Islet of Langerhans (tissue), 1 donor: ENCODE data around the gene ZFP64.
A peak's percentile ranks its signal among the peaks of the same experiment; 100 is the strongest.
"Not testable (repeated sequence)": the region's sequence is repeated elsewhere in the genome, so short reads cannot be mapped to it uniquely, and the experiment has no call there.

ENCODE experiments used
- FAIRE-seq: peaks from one replicate; lab custom pipeline; 2011; peaks lifted over from hg19 to GRCh38; lab: Jason Lieb, UNC

The ZFP64 gene

GRCh38 chr20:52154575-52154974, 37.0 kb downstream of the ZFP64 start:
- no peak for FAIRE-seq

GRCh38 chr20:52153896-52154295, 37.7 kb downstream of the ZFP64 start:
- no peak for FAIRE-seq

GRCh38 chr20:52152921-52153320, 38.7 kb downstream of the ZFP64 start:
- FAIRE-seq, result no peak

GRCh38 chr20:52152416-52152815, 39.2 kb downstream of the ZFP64 start:
- no peak for FAIRE-seq

- peak; percentile 99 for FAIRE-seq
These were observed 40.9 kb downstream of the ZFP64 start for GRCh38 chr20:52150440-52151258.

GRCh38 chr20:52145587-52145986, 46.0 kb downstream of the ZFP64 start:
- FAIRE-seq, result no peak

- no peak for FAIRE-seq
These were observed 48.3 kb downstream of the ZFP64 start for GRCh38 chr20:52143277-52143676.

GRCh38 chr20:52142757-52143156, 48.8 kb downstream of the ZFP64 start:
- FAIRE-seq, result no peak

GRCh38 chr20:52139986-52140385, 51.6 kb downstream of the ZFP64 start:
- no peak for FAIRE-seq

GRCh38 chr20:52137850-52138249, 53.7 kb downstream of the ZFP64 start:
- FAIRE-seq, result no peak

GRCh38 chr20:52133714-52134113, 57.9 kb downstream of the ZFP64 start:
- FAIRE-seq, result not testable (repeated sequence)

- no peak for FAIRE-seq
These were observed 59.2 kb downstream of the ZFP64 start for GRCh38 chr20:52132337-52132736.

- peak; percentile 81 for FAIRE-seq
These were observed 60.4 kb downstream of the ZFP64 start for GRCh38 chr20:52131048-52131643.

GRCh38 chr20:52130406-52130805, 61.2 kb downstream of the ZFP64 start:
- no peak for FAIRE-seq

GRCh38 chr20:52129611-52130010, 62.0 kb downstream of the ZFP64 start:
- FAIRE-seq, result no peak

GRCh38 chr20:52127309-52127708, 64.3 kb downstream of the ZFP64 start:
- no peak for FAIRE-seq

GRCh38 chr20:52124821-52125220, 66.8 kb downstream of the ZFP64 start:
- no peak for FAIRE-seq

- FAIRE-seq, result no peak
These were observed 72.9 kb downstream of the ZFP64 start for GRCh38 chr20:52118696-52119095.

- FAIRE-seq, result no peak
These were observed 73.5 kb downstream of the ZFP64 start for GRCh38 chr20:52118016-52118623.

GRCh38 chr20:52110456-52110855, 81.1 kb downstream of the ZFP64 start:
- FAIRE-seq, result no peak

- FAIRE-seq, result no peak
These were observed 85.8 kb downstream of the ZFP64 start for GRCh38 chr20:52105442-52106422.
